NCI-H526 (cell line): ENCODE measurements around the gene GPR156.
"Not testable (repeated sequence)": the region's sequence is repeated elsewhere in the genome, so short reads cannot be mapped to it uniquely, and the experiment has no call there.

Source experiments
- DNase-seq, 2 experiments: peaks; one replicate each; lab custom pipeline; 2025; lab: John Stamatoyannopoulos, UW

The GPR156 gene

DNA sequence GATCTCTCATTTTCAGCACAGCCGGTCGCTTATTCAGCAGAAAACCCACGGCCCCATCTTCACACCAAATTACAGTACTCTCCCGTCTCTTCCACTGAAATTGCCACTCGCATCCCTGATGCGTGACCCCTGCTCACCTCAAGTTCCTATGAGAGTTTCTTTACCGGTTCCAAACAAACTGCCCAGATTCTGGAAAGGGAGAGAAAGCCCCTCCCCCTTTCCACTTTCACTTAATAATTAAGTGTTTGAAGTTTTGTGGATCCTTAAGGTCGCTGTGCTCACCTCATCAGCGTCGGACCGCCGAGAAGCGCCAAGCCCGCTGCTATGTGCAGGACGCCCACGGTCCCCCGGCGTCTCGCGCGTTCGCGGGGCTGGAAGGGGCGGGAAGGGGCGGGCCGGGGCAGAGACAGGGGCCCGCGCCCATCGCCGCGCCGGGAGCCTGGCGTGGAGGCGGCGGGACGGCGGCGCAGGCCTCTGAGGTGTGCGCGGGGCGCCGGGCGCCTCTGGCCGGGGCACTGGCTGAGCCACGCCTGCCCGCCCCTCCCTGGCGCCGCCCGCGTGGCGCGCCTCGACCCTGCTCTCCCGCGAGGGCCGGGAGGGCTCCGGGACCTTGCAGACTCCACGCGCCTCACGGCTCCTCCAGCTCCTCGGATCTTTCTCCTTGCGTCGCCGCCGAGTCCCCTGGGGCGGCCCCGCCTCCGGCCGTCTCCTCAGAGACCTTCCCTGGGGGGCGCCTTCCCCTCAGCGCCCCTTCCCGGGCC, at the start of gene GPR156:
Gene GPR156, minus strand, starts transcription at position 476 of the 761 bp plus-strand sequence. CDS start 41,124 bp downstream, outside the sequence.
- DNase-seq, result peak in 1 of 2 experiments; percentile 54

- DNase-seq, result no peak
Measured at GRCh38 chr3:120332646-120333045, 47.6 kb upstream of the GPR156 start.

GRCh38 chr3:120331076-120331475, 46.1 kb upstream of the GPR156 start:
- no peak for DNase-seq

DNA sequence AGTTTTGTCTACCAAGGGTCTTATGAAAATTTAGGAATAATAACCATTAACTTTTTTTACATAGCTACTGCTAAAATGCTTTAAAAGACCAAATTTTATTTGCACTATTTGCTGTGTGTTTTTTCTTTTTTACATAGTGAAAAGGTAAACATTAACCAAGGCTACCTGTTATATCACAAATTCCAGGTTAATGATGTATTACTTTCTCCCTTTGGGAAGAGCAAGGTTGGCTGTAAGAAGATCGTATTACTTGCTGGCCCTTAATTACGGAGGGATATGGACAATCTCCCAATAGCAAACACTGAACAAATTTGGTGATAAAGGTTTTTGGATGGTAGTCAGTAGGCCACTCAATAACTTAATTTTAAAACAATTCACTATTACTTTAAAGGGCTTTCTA, 41.8 kb upstream of the GPR156 start:
- DNase-seq, result no peak

- no peak for DNase-seq
Measured at GRCh38 chr3:120324190-120324589, 39.2 kb upstream of the GPR156 start.

GRCh38 chr3:120323761-120324160, 38.7 kb upstream of the GPR156 start:
- DNase-seq, result not testable (repeated sequence)

GRCh38 chr3:120311863-120312794, 27.1 kb upstream of the GPR156 start:
- DNase-seq, result no peak

GRCh38 chr3:120306519-120307455, 21.8 kb upstream of the GPR156 start:
- DNase-seq, result no peak

- DNase-seq, result no peak
Measured at GRCh38 chr3:120304616-120305015, 19.6 kb upstream of the GPR156 start.

DNA sequence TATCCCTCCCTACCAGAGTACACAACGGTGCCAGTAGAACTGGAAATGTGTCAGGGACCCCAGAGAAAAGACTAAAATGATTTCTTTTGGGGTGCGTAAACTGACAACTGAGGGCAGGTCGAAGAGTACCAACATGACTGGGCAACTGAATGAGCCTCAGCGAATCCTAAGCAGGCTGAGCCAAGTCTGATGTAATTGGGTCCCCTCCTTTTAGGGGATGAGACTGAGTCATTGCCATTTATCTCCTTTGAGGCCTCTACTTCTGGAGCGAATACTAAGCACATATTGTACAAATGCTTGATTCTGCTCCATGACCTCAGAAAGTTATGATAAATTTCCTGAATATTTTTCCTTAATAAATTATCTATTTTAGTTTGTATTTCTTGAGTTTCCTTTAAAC, 17.3 kb upstream of the GPR156 start:
- DNase-seq, result no peak

DNA sequence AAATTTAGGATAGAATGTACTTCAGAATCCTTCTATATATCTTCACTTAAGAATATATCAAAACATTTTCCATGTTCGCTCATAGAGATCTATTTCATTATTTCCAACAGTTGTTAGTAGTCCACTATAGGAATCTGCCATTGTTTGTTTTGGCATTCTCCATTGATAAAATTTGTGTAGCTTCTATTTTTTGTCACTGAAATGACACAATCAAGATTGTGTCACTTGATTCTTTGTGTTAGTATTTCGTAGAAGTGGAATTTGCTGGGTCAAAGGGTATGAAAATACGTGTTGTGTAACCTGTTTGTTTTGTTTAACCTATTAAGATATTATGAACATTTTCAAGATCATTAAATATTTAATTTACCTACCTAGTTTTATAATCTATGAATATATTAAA, 15.9 kb upstream of the GPR156 start:
- DNase-seq, result no peak

GRCh38 chr3:120299403-120299802, 14.4 kb upstream of the GPR156 start:
- no peak for DNase-seq

- DNase-seq, result no peak
Measured at GRCh38 chr3:120298996-120299395, 14.0 kb upstream of the GPR156 start.

- DNase-seq, result not testable (repeated sequence)
Measured at GRCh38 chr3:120291552-120291951, 6.5 kb upstream of the GPR156 start.

GRCh38 chr3:120289636-120290035, 4.6 kb upstream of the GPR156 start:
- DNase-seq, result no peak

- DNase-seq, result no peak
Measured at GRCh38 chr3:120286465-120286864, 1.4 kb upstream of the GPR156 start.

GRCh38 chr3:120285508-120285841, 453 bp upstream of the GPR156 start:
- DNase-seq, result no peak

DNA sequence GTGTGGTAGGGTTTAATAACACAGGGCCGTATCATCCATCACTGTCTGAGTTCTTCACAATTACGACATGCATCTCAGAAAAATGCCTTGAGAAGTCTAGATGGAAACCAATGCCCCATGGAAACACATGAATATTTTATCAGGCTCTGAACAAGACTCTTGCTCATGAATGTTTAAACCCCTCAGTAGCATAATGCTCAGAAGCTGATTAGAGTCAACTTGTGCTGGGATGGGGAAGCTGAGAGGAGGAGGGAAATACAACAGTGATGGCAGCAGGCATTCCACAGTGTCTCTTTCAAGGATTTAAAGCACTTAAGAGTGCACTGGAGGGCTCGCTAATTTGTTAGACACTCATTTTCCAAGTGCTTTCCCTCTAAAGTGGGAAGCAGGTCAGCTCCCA, 3.8 kb downstream of the GPR156 start:
- no peak for DNase-seq

GRCh38 chr3:120280566-120280965, 4.5 kb downstream of the GPR156 start:
- no peak for DNase-seq

DNA sequence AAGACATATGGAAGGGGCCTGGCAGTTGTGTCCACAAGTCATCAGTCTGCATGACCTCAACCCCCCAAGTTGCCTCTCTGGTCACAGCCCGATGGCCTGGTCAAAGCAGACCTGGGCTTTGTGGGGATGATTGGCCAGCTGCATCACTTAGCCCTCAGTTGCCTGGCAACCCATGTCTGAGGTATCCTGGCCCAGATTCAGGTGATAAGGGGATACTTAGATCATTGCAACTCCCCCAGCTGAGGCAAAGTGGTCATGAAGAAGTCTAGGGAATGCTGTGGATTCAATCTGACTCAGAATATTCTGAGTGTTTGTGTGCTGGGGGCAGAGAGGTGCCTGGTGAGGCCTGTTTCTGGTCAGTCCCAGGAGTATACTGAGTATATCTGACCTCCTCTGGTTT, 5.0 kb downstream of the GPR156 start:
- DNase-seq, result no peak

GRCh38 chr3:120276767-120277166, 8.3 kb downstream of the GPR156 start:
- no peak for DNase-seq

GRCh38 chr3:120275618-120276017, 9.4 kb downstream of the GPR156 start:
- DNase-seq, result peak; percentile 50 to 67
